Measurements from ENCODE around the gene SLC8A3. TPM values are rescaled to one million over a fixed set of nuclear protein-coding genes. Genes with fewer than 3 reads are reported as not detected.
"Not testable (repeated sequence)": the region's sequence is repeated elsewhere in the genome, so short reads cannot be mapped to it uniquely, and the experiment has no call there.

The SLC8A3 gene
- polyA plus RNA-seq, 1 of the 3 experiments (the other 2 are of a cell fraction) = 0.26 TPM

GRCh38 chr14:70237710-70238109 lies 49.0 kb upstream of the SLC8A3 start (continued):
- TF ChIP-seq TEAD4 (IDR thresholded peaks at IDR 0.05; ENCODE audit: borderline replicate concordance, insufficient read depth) = no peak
- no peak for TF ChIP-seq GABPA (IDR thresholded peaks at IDR 0.05; ENCODE audit: low read depth)
- TF ChIP-seq PBX3 (IDR thresholded peaks at IDR 0.05) = no peak
- TF ChIP-seq MAX (IDR thresholded peaks at IDR 0.05; ENCODE audit: low read depth) = no peak

GRCh38 chr14:70234066-70234950 lies 45.6 kb upstream of the SLC8A3 start:
- no peaks in the 10 kb centered on the region for H3K4me1 ChIP-seq (ENCODE audit: control insufficient read depth in 1 of 2, insufficient read depth in 2 of 2, low read depth in 1 of 2, low read length in 1 of 2)
- WGBS (ENCODE audit: low lambda C conversion rate) = 72% methylated on average over 42 of the region's 61 CpGs
- TF ChIP-seq ELF1 (IDR thresholded peaks at IDR 0.05) (no peak), RCOR1 (IDR thresholded peaks at IDR 0.05; ENCODE audit: low read length) (no peak), SMC3 (IDR thresholded peaks at IDR 0.05; ENCODE audit: low read depth, low read length) (no peak), POLR2AphosphoS5 (IDR thresholded peaks at IDR 0.05; ENCODE audit: low read depth, low read length) (no peak), NRF1 (IDR thresholded peaks at IDR 0.05; ENCODE audit: low read depth, low read length) (no peak), CHD2 (IDR thresholded peaks at IDR 0.05; ENCODE audit: low read length, partially characterized antibody) (no peak), SIN3A (IDR thresholded peaks at IDR 0.05; ENCODE audit: borderline replicate concordance, low read depth, low read length) (no peak), RXRA (IDR thresholded peaks at IDR 0.05; ENCODE audit: borderline replicate concordance, low read depth) (no peak), TAF1 (IDR thresholded peaks at IDR 0.05; ENCODE audit: borderline replicate concordance, low read depth, low read length) (no peak), YY1 (IDR thresholded peaks at IDR 0.05; ENCODE audit: low read depth) (no peak), NFIC (IDR thresholded peaks at IDR 0.05; ENCODE audit: borderline replicate concordance) (no peak)

GRCh38 chr14:70231756-70232544 lies 43.2 kb upstream of the SLC8A3 start:
- WGBS (ENCODE audit: low lambda C conversion rate) = 45% methylated on average over 14 of the region's 14 CpGs
- H4K20me1 ChIP-seq (ENCODE audit: insufficient read depth); POLR2A ChIA-PET; CTCF ChIA-PET; H3K4me2 ChIP-seq; H3K4me1 ChIP-seq (ENCODE audit: control insufficient read depth in 1 of 2, insufficient read depth in 2 of 2, low read depth in 1 of 2, low read length in 1 of 2); H3K9me3 ChIP-seq; H3F3A ChIP-seq (replicated peaks; ENCODE audit: insufficient read depth); H3K36me3 ChIP-seq (replicated peaks in 1 of 2; ENCODE audit: control insufficient read depth in 1 of 2, insufficient read depth in 2 of 2, low read length in 1 of 2); H3K27me3 ChIP-seq (ENCODE audit: insufficient read depth); H3K9me2 ChIP-seq; H3K9ac ChIP-seq; DNase-seq; H3K4me3 ChIP-seq (ENCODE audit: low read depth in 2 of 2, low read length in 1 of 2); H3K79me2 ChIP-seq (ENCODE audit: insufficient read depth); H2AFZ ChIP-seq (ENCODE audit: low read depth); H3K27ac ChIP-seq (ENCODE audit: low read depth in 2 of 2, low read length in 1 of 2): not testable (repeated sequence)

More at GRCh38 chr14:70234066-70234950, 45.6 kb upstream of the SLC8A3 start:
- Histone ChIP-seq H3K79me2 (ENCODE audit: insufficient read depth) (no peaks in the 10 kb centered on the region), H3K9ac (no peak overlapping the region), H2AFZ (ENCODE audit: low read depth) (no peak overlapping the region), H3K4me3 (ENCODE audit: low read depth in 2 of 2, low read length in 1 of 2) (no peak overlapping the region), H3K4me2 (no peak overlapping the region), H3K27ac (ENCODE audit: low read depth in 2 of 2, low read length in 1 of 2) (no peak overlapping the region), H3K36me3 (replicated peaks in 1 of 2; ENCODE audit: control insufficient read depth in 1 of 2, insufficient read depth in 2 of 2, low read length in 1 of 2) (no peaks in the 10 kb centered on the region), H3K27me3 (ENCODE audit: insufficient read depth) (no peaks in the 10 kb centered on the region), H3K9me3 (no peaks in the 10 kb centered on the region), H3K9me2 (no peaks in the 10 kb centered on the region), H4K20me1 (ENCODE audit: insufficient read depth) (no peaks in the 10 kb centered on the region), H3F3A (replicated peaks; ENCODE audit: insufficient read depth) (no peaks in the 10 kb centered on the region)
- ChIA-PET POLR2A (no interaction called here), CTCF (interaction anchor here (1.3 kb wide), 1 partner anchor 147 kb away, joined by 4 read pairs; no protein-coding TSS in a partner anchor)
- DNase-seq = no peak

GRCh38 chr14:70229877-70230640 lies 41.3 kb upstream of the SLC8A3 start:
- H4K20me1 ChIP-seq (ENCODE audit: insufficient read depth); H3K27me3 ChIP-seq (ENCODE audit: insufficient read depth); H3K79me2 ChIP-seq (ENCODE audit: insufficient read depth); H3K9ac ChIP-seq; H3K4me1 ChIP-seq (ENCODE audit: control insufficient read depth in 1 of 2, insufficient read depth in 2 of 2, low read depth in 1 of 2, low read length in 1 of 2); H3K27ac ChIP-seq (ENCODE audit: low read depth in 2 of 2, low read length in 1 of 2); H3K4me3 ChIP-seq (ENCODE audit: low read depth in 2 of 2, low read length in 1 of 2); DNase-seq; H3F3A ChIP-seq (replicated peaks; ENCODE audit: insufficient read depth); H3K9me3 ChIP-seq; H2AFZ ChIP-seq (ENCODE audit: low read depth); H3K9me2 ChIP-seq; H3K4me2 ChIP-seq; POLR2A ChIA-PET; H3K36me3 ChIP-seq (replicated peaks in 1 of 2; ENCODE audit: control insufficient read depth in 1 of 2, insufficient read depth in 2 of 2, low read length in 1 of 2); CTCF ChIA-PET: not testable (repeated sequence)
- 31% methylated on average over 9 of the region's 9 CpGs for WGBS (ENCODE audit: low lambda C conversion rate)

All from SK-N-SH (cell line).